GM23248 (cell line): ENCODE results near the gene WRNIP1. TPM values are rescaled to one million over a fixed set of nuclear protein-coding genes. Genes with fewer than 3 reads are reported as not detected.

ENCODE experiments used
- DNase-seq: peaks from one replicate; pipeline ENCODE4 v3.0.0-alpha.2; 2015
- H2AFZ ChIP-seq: fragments of 200-600 bp; sonication (generic); 2 replicates; pipeline ENCODE4 v1.6.1; 2016; ENCODE audit warnings: antibody characterized with exemption
- H3F3A ChIP-seq: fragments of 200-600 bp; sonication (generic); 2 replicates; pipeline ENCODE4 v1.6.1; 2016; ENCODE audit warnings: mild to moderate bottlenecking, antibody characterized with exemption, mixed run types; ENCODE audit not compliant: insufficient read depth
- H3K27ac ChIP-seq: fragments of 200-600 bp; sonication (generic); 2 replicates; pipeline ENCODE4 v1.5.1; 2016; ENCODE audit warnings: mild to moderate bottlenecking
- H3K27me3 ChIP-seq: fragments of 200-600 bp; sonication (generic); replicated peaks from 2 replicates; pipeline ENCODE4 v1.6.1; 2016; ENCODE audit warnings: mild to moderate bottlenecking; ENCODE audit not compliant: insufficient read depth
- H3K36me3 ChIP-seq: fragments of 200-600 bp; sonication (generic); 2 replicates; pipeline ENCODE4 v1.6.1; 2016; ENCODE audit warnings: low read depth, mild to moderate bottlenecking
- H3K4me1 ChIP-seq: fragments of 200-600 bp; sonication (generic); 2 replicates; pipeline ENCODE4 v1.6.1; 2016; ENCODE audit warnings: mild to moderate bottlenecking; ENCODE audit not compliant: insufficient read depth
- H3K4me2 ChIP-seq: fragments of 200-600 bp; sonication (generic); one replicate; pipeline ENCODE4 v1.6.1; 2016; ENCODE audit warnings: mild to moderate bottlenecking; ENCODE audit not compliant: unreplicated experiment
- H3K4me3 ChIP-seq: fragments of 200-600 bp; sonication (generic); 2 replicates; pipeline ENCODE4 v1.5.1; 2016; ENCODE audit warnings: mild to moderate bottlenecking
- H3K79me2 ChIP-seq: fragments of 200-600 bp; sonication (generic); 2 replicates; pipeline ENCODE4 v1.6.1; 2016; ENCODE audit warnings: mild to moderate bottlenecking; ENCODE audit not compliant: insufficient read depth
- H3K9ac ChIP-seq: fragments of 200-600 bp; sonication (generic); 2 replicates; pipeline ENCODE4 v1.6.1; 2016; ENCODE audit warnings: mild to moderate bottlenecking
- H3K9me2 ChIP-seq: fragments of 200-600 bp; sonication (generic); 2 replicates; pipeline ENCODE4 v1.6.1; 2016; ENCODE audit warnings: mixed run types, mild to moderate bottlenecking, moderate library complexity; ENCODE audit not compliant: insufficient read depth
- H3K9me3 ChIP-seq: fragments of 200-600 bp; sonication (generic); one replicate; pipeline ENCODE4 v1.6.1; 2017; ENCODE audit warnings: low read depth
- H4K20me1 ChIP-seq: fragments of 200-600 bp; sonication (generic); 2 replicates; pipeline ENCODE4 v1.6.0; 2016; ENCODE audit not compliant: insufficient read depth
- EZH2 ChIP-seq: fragments of 200-600 bp; sonication (generic); IDR thresholded peaks from 2 replicates; pipeline ENCODE4 v1.6.1; 2018; ENCODE audit warnings: antibody characterized with exemption, mild to moderate bottlenecking; ENCODE audit not compliant: insufficient read depth, poor library complexity, severe bottlenecking
- EZH2phosphoT487 ChIP-seq: fragments of 200-600 bp; sonication (generic); IDR thresholded peaks from 2 replicates; pipeline ENCODE4 v1.6.1; 2018; ENCODE audit warnings: antibody characterized with exemption, moderate library complexity, mild to moderate bottlenecking, low read depth; ENCODE audit not compliant: insufficient read depth
- WGBS, 2 experiments: methylation state at CpG; one replicate each; pipeline ENCODE4 v1.1.6; 2015 to 2017; ENCODE audit warnings: low lambda C conversion rate in 2 of 2, low coverage in 1 of 2; ENCODE audit errors: missing lambda C conversion rate in 2 of 2; 5-methylcytosine and 5-hydroxymethylcytosine counted together
- in situ Hi-C: fragments of 300-500 bp; cut with MboI; formaldehyde crosslinking; loops from 2 replicates; pipeline ENCODE4 v1.15.0; 2020
- polyA plus RNA-seq: library from polyadenylated mRNA; unstranded; fragments of >200 nt; fragmentation: Nextera tagmentation; extraction: Ambion mirVana; gene quantifications from 2 replicates; pipeline ENCODE4 v1.2.1, GENCODE V29; 2016
- total RNA-seq: library from RNA; depleted of rRNA; stranded (reverse); fragments of >200 nt; shearing (Covaris generic); gene quantifications from 2 replicates; pipeline ENCODE4 v1.2.3, GENCODE V29; 2014

Gene WRNIP1
- total and polyA plus RNA-seq, 2 experiments from 2014 or later = 17.0 to 63.1 TPM

DNA sequence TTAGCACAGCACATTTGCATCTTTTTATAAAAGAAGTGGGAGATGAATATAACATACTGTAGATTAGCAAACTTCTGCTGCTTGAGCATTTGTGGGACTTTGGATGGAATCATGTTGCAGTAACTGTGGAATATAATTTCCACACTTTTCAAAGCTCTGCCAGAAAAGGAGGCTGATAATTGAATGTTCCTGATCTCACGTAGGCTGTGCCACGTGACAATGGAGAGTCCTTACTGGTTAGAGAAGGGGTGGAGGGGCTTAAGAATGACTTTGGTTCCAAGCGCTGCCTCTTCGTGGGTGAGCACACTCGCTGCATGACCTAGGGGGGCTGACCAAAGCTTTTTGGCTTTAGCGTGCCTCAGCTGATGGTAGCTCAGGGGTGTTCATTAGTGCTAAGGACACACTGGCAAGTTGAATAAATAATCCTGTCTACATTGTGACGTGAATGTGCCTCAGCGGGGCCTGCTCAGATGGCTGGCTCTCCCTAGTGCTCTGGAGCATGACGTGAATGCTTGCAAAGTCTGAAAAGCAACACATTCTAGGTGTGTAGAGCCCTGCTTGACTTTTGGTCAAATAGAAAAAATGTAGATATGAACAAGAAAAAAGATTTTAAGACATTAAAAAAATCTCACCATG lies 15.0 kb downstream of the WRNIP1 start:
- 87 to 90% methylated on average over 9 of the region's 9 CpGs for WGBS, 2 experiments
- no peaks in the 10 kb centered on the region for H3K9me2 ChIP-seq
- H3K9ac ChIP-seq = no peak overlapping the region
- DNase-seq = no peak
- H4K20me1 ChIP-seq = 0 out of 2 replicates have a peak, but pooled peaks cover 6% of the 10 kb centered on the region
- H3K4me2 ChIP-seq = no peak overlapping the region
- no peaks in the 10 kb centered on the region for H3K4me1 ChIP-seq
- no peak overlapping the region for H3K4me3 ChIP-seq
- in situ Hi-C loops = no loop called here
- no peaks in the 10 kb centered on the region for H3F3A ChIP-seq
- peaks cover 6% of the 10 kb centered on the region; the same call in 1 of the 2 replicates for H3K36me3 ChIP-seq
- H3K79me2 ChIP-seq = peaks cover 92% of the 10 kb centered on the region
- no peak for TF ChIP-seq EZH2phosphoT487
- no peak for TF ChIP-seq EZH2
- H3K9me3 ChIP-seq = no peaks in the 10 kb centered on the region
- H3K27ac ChIP-seq = no peak overlapping the region
- no peaks in the 10 kb centered on the region for H3K27me3 ChIP-seq
- no peak overlapping the region for H2AFZ ChIP-seq

DNA sequence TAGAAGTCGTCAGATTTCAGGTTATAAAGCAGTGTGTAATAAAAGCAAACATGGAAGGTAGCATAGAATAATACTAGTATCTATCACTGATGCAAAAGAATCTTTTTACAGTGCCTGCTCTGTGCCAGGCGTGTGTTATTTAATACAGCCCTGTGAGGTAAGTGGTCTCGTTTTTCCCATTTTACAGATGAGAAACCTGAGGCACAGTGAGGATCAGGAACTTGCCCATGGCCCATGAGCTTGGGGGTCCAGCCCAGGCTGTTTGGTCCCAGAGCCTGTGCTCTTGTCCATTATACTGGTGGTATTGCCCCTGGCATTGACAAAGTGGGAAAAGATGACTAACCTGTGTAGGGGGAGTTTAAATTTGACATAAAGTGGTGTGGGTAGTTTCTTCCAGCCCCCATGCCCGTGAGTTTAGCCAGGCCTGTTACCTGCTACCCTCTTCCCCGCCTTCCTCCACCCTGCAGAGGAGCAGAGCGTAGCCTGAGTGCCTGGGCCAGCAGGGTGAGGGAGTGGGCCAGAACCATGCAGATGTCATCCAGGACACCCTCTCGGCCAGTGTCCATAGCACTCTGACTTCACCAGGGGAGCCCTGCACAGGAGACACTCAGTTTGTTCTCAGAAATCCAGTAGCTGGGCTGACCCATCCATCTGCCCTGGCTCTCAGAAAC lies 16.6 kb downstream of the WRNIP1 start:
- H3K4me1 ChIP-seq = no peaks in the 10 kb centered on the region
- no peaks in the 10 kb centered on the region for H3F3A ChIP-seq
- no peaks in the 10 kb centered on the region for H3K9me2 ChIP-seq
- peaks cover 92% of the 10 kb centered on the region for H3K79me2 ChIP-seq
- in situ Hi-C loops = no loop called here
- H3K4me2 ChIP-seq = no peak overlapping the region
- no peaks in the 10 kb centered on the region for H3K9me3 ChIP-seq
- TF ChIP-seq EZH2 = no peak
- no peak for TF ChIP-seq EZH2phosphoT487
- H3K27me3 ChIP-seq = no peaks in the 10 kb centered on the region
- 0 out of 2 replicates have a peak, but pooled peaks cover 6% of the 10 kb centered on the region for H4K20me1 ChIP-seq
- no peak for DNase-seq
- no peak overlapping the region for H3K27ac ChIP-seq
- no peak overlapping the region for H3K4me3 ChIP-seq
- no peak overlapping the region for H3K9ac ChIP-seq
- H3K36me3 ChIP-seq = peaks cover 6% of the 10 kb centered on the region; the same call in 1 of the 2 replicates
- WGBS, 2 experiments = 95 to 97% methylated on average over 7 of the region's 7 CpGs
- no peak overlapping the region for H2AFZ ChIP-seq

DNA sequence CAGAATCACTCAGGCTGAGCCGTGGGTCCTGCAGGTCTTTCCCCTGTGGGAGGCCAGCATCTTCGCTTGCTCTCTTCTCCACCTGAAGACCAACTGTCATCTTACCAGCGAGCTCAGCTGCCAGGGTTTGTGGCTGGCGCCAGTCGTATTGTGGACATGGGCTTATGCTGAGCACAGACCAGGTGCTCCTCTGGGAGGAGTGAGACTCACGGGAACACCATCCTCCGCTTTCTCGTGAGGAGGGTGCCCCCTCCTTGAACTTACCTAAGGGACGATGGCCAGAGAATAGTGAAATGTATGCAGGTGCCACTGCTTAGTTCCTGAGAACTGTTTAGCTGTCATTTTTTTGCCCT lies 17.1 kb downstream of the WRNIP1 start:
- H3K9me3 ChIP-seq = no peaks in the 10 kb centered on the region
- H4K20me1 ChIP-seq = 0 out of 2 replicates have a peak, but pooled peaks cover 3% of the 10 kb centered on the region
- peaks cover 92% of the 10 kb centered on the region for H3K79me2 ChIP-seq
- H3K4me2 ChIP-seq = no peak overlapping the region
- H3K4me3 ChIP-seq = no peak overlapping the region
- H3K27me3 ChIP-seq = no peaks in the 10 kb centered on the region
- 92 to 96% methylated on average over 9 of the region's 9 CpGs for WGBS, 2 experiments
- H3K9me2 ChIP-seq = no peaks in the 10 kb centered on the region
- H3K36me3 ChIP-seq = peaks cover 6% of the 10 kb centered on the region; the same call in 1 of the 2 replicates
- H3K27ac ChIP-seq = no peak overlapping the region
- TF ChIP-seq EZH2 = no peak
- no peak for DNase-seq
- in situ Hi-C loops = no loop called here
- no peaks in the 10 kb centered on the region for H3F3A ChIP-seq
- H3K9ac ChIP-seq = no peak overlapping the region
- H3K4me1 ChIP-seq = no peaks in the 10 kb centered on the region
- no peak overlapping the region for H2AFZ ChIP-seq

DNA sequence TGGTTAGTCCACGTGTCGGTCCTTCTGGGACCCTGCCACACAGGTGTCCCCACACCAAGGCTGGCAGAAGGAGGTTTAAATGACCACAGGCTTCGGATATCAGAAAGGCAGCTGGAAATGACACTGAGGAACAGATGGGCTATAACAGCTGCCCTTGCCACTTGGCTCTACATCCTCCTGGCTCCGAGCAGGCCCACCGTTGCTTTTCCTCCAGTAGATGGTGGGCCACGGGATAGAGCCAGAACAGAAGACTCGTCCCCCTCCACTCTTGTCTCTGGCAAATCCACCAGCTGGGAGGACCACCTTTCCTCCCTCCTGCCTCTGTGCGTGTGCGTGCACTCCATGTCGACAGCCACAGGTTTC lies 17.6 kb downstream of the WRNIP1 start:
- in situ Hi-C loops = no loop called here
- TF ChIP-seq EZH2phosphoT487 (no peak), EZH2 (no peak)
- peaks cover 6% of the 10 kb centered on the region; the same call in 1 of the 2 replicates for H3K36me3 ChIP-seq
- no peak overlapping the region for H3K4me2 ChIP-seq
- no peaks in the 10 kb centered on the region for H3K4me1 ChIP-seq
- no peaks in the 10 kb centered on the region for H3F3A ChIP-seq
- no peak overlapping the region for H3K4me3 ChIP-seq
- no peaks in the 10 kb centered on the region for H3K27me3 ChIP-seq
- H3K9me2 ChIP-seq = no peaks in the 10 kb centered on the region
- no peak for DNase-seq
- 81 to 87% methylated on average over 10 of the region's 10 CpGs for WGBS, 2 experiments
- H2AFZ ChIP-seq = no peak overlapping the region
- no peaks in the 10 kb centered on the region for H4K20me1 ChIP-seq
- no peak overlapping the region for H3K27ac ChIP-seq
- peaks cover 92% of the 10 kb centered on the region for H3K79me2 ChIP-seq
- no peaks in the 10 kb centered on the region for H3K9me3 ChIP-seq
- H3K9ac ChIP-seq = no peak overlapping the region
